Measurements from ENCODE around the gene UBE2B. TPM values are rescaled to one million over a fixed set of nuclear protein-coding genes. Genes with fewer than 3 reads are reported as not detected.
A peak's percentile ranks its signal among the peaks of the same experiment; 100 is the strongest.

UBE2B gene
- total RNA-seq, 1 experiment from 2014 or later: 186 TPM

DNA sequence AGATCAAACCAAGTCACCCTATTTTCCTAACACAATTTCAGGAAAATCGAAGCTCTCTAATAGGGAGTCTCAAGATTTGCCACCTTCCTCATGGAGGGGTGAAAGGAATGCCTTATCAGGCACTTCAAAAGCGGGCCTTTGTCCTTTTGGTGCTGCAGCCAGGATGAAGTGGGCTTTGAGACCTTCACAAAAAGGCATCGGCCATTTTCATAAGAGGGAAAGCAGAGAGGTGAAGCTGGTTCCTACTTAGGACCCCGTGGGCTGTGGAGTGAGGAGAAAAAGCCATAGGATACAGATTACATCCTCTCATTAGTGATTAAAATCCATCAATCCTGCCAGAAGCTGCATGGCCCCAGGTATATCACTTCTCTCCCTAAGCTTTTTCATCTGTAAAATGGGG is 39.5 kb downstream of the UBE2B start:
- intact Hi-C loops (cut with micrococcal nuclease): loop anchor here (1.0 to 2.0 kb wide), 4 partner anchors 24 to 166 kb away; no protein-coding TSS in a partner anchor
- H3K4me1 Mint-ChIP-seq (ENCODE audit: insufficient read depth, unreplicated experiment): peaks cover 37% of the 10 kb centered on the region
- peak overlapping the region; percentile 91 for H3K27ac Mint-ChIP-seq (ENCODE audit: low read depth, unreplicated experiment)
- no peak for DNase-seq (ENCODE audit: unreplicated experiment)
- H3K36me3 Mint-ChIP-seq (ENCODE audit: insufficient read depth, unreplicated experiment): peaks cover 33% of the 10 kb centered on the region
- H3K27me3 Mint-ChIP-seq (ENCODE audit: insufficient read depth, unreplicated experiment): no peaks in the 10 kb centered on the region
- ChIA-PET POLR2A (interaction anchor here (0.5 to 9.8 kb wide), 33 partner anchors 8 to 493 kb away, joined by 3 to 147 read pairs (median 6); partner anchors contain the start of genes JADE2, SKP1 and UBE2B), CTCF (interaction anchor here (0.6 to 8.5 kb wide), 48 partner anchors 7 to 494 kb away, joined by 3 to 86 read pairs (median 4); partner anchors contain the start of genes PCBD2 and UBE2B)
- H3K9me3 Mint-ChIP-seq (ENCODE audit: unreplicated experiment): no peaks in the 10 kb centered on the region
- H3K4me3 Mint-ChIP-seq (ENCODE audit: unreplicated experiment): peak overlapping the region; percentile 96
- TF ChIP-seq, protein P1, sequence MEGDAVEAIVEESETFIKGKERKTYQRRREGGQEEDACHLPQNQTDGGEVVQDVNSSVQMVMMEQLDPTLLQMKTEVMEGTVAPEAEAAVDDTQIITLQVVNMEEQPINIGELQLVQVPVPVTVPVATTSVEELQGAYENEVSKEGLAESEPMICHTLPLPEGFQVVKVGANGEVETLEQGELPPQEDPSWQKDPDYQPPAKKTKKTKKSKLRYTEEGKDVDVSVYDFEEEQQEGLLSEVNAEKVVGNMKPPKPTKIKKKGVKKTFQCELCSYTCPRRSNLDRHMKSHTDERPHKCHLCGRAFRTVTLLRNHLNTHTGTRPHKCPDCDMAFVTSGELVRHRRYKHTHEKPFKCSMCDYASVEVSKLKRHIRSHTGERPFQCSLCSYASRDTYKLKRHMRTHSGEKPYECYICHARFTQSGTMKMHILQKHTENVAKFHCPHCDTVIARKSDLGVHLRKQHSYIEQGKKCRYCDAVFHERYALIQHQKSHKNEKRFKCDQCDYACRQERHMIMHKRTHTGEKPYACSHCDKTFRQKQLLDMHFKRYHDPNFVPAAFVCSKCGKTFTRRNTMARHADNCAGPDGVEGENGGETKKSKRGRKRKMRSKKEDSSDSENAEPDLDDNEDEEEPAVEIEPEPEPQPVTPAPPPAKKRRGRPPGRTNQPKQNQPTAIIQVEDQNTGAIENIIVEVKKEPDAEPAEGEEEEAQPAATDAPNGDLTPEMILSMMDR (IDR thresholded peaks at IDR 0.05; ENCODE audit: unreplicated experiment): no peak
- BruUV-seq (replicated peaks): TSS peak; percentile 66

DNA sequence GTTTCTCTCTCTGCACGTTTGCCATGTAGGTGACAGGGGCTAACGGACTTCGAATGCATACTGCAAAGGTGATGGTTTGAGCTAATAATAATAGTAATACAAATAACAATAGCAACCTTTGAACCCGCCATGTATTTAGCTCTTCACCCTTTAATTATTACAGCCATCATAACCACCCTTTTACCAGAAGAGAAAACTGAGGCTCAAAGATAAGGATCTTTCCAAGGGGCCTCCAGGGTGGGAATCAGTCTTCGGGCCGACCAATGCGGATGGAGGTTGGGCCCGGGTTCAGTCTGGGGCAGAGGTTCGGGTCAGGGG is 39.8 kb downstream of the UBE2B start:
- DNase-seq (ENCODE audit: unreplicated experiment): no peak
- H3K9me3 Mint-ChIP-seq (ENCODE audit: unreplicated experiment): no peaks in the 10 kb centered on the region
- peak overlapping the region; percentile 96 for H3K4me3 Mint-ChIP-seq (ENCODE audit: unreplicated experiment)
- H3K27me3 Mint-ChIP-seq (ENCODE audit: insufficient read depth, unreplicated experiment): no peaks in the 10 kb centered on the region
- no TSS peak for BruUV-seq (replicated peaks)
- H3K27ac Mint-ChIP-seq (ENCODE audit: low read depth, unreplicated experiment): peak overlapping the region; percentile 91
- intact Hi-C loops (cut with micrococcal nuclease): loop anchor here (1.0 to 2.0 kb wide), 4 partner anchors 24 to 166 kb away; no protein-coding TSS in a partner anchor
- H3K4me1 Mint-ChIP-seq (ENCODE audit: insufficient read depth, unreplicated experiment): peaks cover 37% of the 10 kb centered on the region
- TF ChIP-seq, protein P1 (IDR thresholded peaks at IDR 0.05; ENCODE audit: unreplicated experiment): no peak
- H3K36me3 Mint-ChIP-seq (ENCODE audit: insufficient read depth, unreplicated experiment): peaks cover 31% of the 10 kb centered on the region
- ChIA-PET CTCF (interaction anchor here (0.6 to 8.5 kb wide), 51 partner anchors 8 to 494 kb away, joined by 3 to 86 read pairs (median 4); partner anchors contain the start of genes PCBD2 and UBE2B), POLR2A (interaction anchor here (0.5 to 9.8 kb wide), 39 partner anchors 8 to 493 kb away, joined by 3 to 147 read pairs (median 5); partner anchors contain the start of genes JADE2, SKP1 and UBE2B)

DNA sequence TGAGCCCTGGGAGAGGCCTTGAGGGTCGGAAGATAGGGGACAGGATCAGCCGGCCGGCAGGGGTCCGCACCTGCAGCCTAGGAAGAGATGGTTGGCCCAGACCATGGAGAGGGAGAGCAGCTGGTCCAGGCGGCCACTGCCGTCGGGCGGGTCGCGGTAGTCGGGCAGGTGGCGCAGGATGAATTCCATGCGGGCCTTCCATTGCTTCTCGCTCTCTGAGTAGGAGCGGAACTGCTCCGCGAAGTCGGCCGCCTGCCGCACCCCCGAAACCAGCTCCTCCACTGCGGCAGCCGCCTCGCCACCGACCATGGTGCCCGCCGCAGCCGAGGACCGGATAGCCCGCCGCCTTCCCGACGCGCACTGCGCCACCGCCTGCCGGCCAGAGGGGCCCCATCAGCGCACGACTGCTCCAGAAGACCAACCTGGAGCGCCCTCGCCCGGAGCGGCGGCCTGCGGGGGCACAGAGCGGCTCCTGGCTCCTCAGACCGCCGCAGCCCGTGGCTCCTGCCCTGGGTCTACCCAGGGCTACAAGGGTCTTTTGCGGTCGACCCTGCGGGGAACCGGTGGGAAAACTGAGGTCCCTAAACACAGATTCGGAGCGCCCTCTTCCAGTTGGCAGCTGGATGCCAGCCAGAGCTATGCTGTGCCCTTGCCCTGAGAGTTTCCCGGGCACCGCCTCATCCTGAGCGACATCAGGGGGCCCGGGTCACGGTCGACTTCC is 40.3 kb downstream of the UBE2B start, which contains the start of gene CDKN2AIPNL:
TSS of gene CDKN2AIPNL (minus strand) at position 336 of the 721 bp plus-strand sequence. CDS start at position 309, 27 bp downstream.
- no TSS peak for BruUV-seq (replicated peaks)
- peak within 1 kb of the TSS; percentile 96 for H3K4me3 Mint-ChIP-seq (ENCODE audit: unreplicated experiment)
- TF ChIP-seq, protein P1 (IDR thresholded peaks at IDR 0.05; ENCODE audit: unreplicated experiment): peak; percentile 79
- peak within 1 kb of the TSS; percentile 91 for H3K27ac Mint-ChIP-seq (ENCODE audit: low read depth, unreplicated experiment)
- peak; percentile 93 for DNase-seq (ENCODE audit: unreplicated experiment)
- intact Hi-C loops (cut with micrococcal nuclease): loop anchor here (1.0 to 2.0 kb wide), 7 partner anchors 24 to 165 kb away; partner anchors contain the start of gene UBE2B
- ChIA-PET CTCF (interaction anchor here (0.6 to 8.5 kb wide), 51 partner anchors 8 to 372 kb away, joined by 3 to 86 read pairs (median 4); partner anchors contain the start of gene UBE2B), POLR2A (interaction anchor here (0.5 to 9.8 kb wide), 38 partner anchors 8 to 197 kb away, joined by 3 to 147 read pairs (median 5); partner anchors contain the start of genes JADE2 and UBE2B)
- H3K9me3 Mint-ChIP-seq (ENCODE audit: unreplicated experiment): no peaks in the 10 kb centered on the region
- H3K36me3 Mint-ChIP-seq (ENCODE audit: insufficient read depth, unreplicated experiment): peaks cover 26% of the 10 kb centered on the region
- H3K27me3 Mint-ChIP-seq (ENCODE audit: insufficient read depth, unreplicated experiment): no peaks in the 10 kb centered on the region
- peaks cover 37% of the 10 kb centered on the region for H3K4me1 Mint-ChIP-seq (ENCODE audit: insufficient read depth, unreplicated experiment)

DNA sequence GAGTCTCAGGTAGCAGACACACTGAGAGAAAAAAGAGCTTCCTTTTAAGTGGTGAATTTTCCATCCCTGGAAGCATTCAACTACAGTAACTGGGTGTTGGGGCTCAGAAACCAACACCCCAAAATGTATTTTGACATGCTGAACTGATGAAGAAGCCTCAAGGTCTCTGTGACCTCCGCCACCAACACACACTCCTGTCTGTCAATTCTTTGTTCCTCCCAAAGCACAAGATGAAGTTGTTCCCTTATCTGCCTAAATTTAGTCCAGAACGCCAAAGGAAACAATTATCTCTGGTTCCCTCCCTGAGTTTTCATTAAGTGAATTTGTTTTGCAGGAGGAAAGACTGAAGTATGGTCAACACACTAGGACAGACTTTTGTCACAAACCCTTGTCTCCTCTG is 41.7 kb downstream of the UBE2B start:
- ChIA-PET POLR2A (interaction anchor here (0.6 to 8.3 kb wide), 13 partner anchors 16 to 188 kb away, joined by 3 to 125 read pairs (median 19); partner anchors contain the start of genes JADE2 and UBE2B), CTCF (interaction anchor here (0.6 to 8.5 kb wide), 10 partner anchors 24 to 183 kb away, joined by 3 to 86 read pairs (median 13); no protein-coding TSS in a partner anchor)
- no peak overlapping the region for H3K4me3 Mint-ChIP-seq (ENCODE audit: unreplicated experiment)
- H3K36me3 Mint-ChIP-seq (ENCODE audit: insufficient read depth, unreplicated experiment): peaks cover 14% of the 10 kb centered on the region
- intact Hi-C loops (cut with micrococcal nuclease): loop anchor here (2.0 kb wide), 1 partner anchor 42 kb away; the partner anchor contains the start of gene UBE2B
- H3K4me1 Mint-ChIP-seq (ENCODE audit: insufficient read depth, unreplicated experiment): peaks cover 31% of the 10 kb centered on the region
- TF ChIP-seq, protein P1 (IDR thresholded peaks at IDR 0.05; ENCODE audit: unreplicated experiment): no peak
- no peaks in the 10 kb centered on the region for H3K27me3 Mint-ChIP-seq (ENCODE audit: insufficient read depth, unreplicated experiment)
- no TSS peak for BruUV-seq (replicated peaks)
- H3K27ac Mint-ChIP-seq (ENCODE audit: low read depth, unreplicated experiment): peak overlapping the region; percentile 91
- no peaks in the 10 kb centered on the region for H3K9me3 Mint-ChIP-seq (ENCODE audit: unreplicated experiment)
- DNase-seq (ENCODE audit: unreplicated experiment): no peak

Measured in MCF 10A (cell line).